GM19193 (cell line): ENCODE data around the gene JAKMIP1.

Source experiments
- POLR2A ChIP-seq: IDR thresholded peaks from 4 replicates; pipeline ENCODE4 v1.6.1; 2011; ENCODE audit not compliant: insufficient read depth, insufficient read length; ENCODE audit errors: extremely low read depth

Gene JAKMIP1

GRCh38 chr4:5998333-5998936 is 201.9 kb downstream of the JAKMIP1 start:
- no peak for TF ChIP-seq POLR2A

GRCh38 chr4:5996641-5997040 is 203.7 kb downstream of the JAKMIP1 start:
- TF ChIP-seq POLR2A: no peak

GRCh38 chr4:5995901-5996623 is 204.3 kb downstream of the JAKMIP1 start:
- TF ChIP-seq POLR2A: no peak

GRCh38 chr4:5993876-5994811 is 206.2 kb downstream of the JAKMIP1 start:
- no peak for TF ChIP-seq POLR2A

- TF ChIP-seq POLR2A: no peak
These were observed 207.5 kb downstream of the JAKMIP1 start for GRCh38 chr4:5992828-5993321.

GRCh38 chr4:5992171-5992827 is 208.1 kb downstream of the JAKMIP1 start:
- no peak for TF ChIP-seq POLR2A

GRCh38 chr4:5991405-5991804 is 208.9 kb downstream of the JAKMIP1 start:
- TF ChIP-seq POLR2A: no peak

GRCh38 chr4:5990446-5991160 is 209.7 kb downstream of the JAKMIP1 start:
- TF ChIP-seq POLR2A: no peak

GRCh38 chr4:5989236-5990225 is 210.8 kb downstream of the JAKMIP1 start:
- no peak for TF ChIP-seq POLR2A

- no peak for TF ChIP-seq POLR2A
These were observed 212.1 kb downstream of the JAKMIP1 start for GRCh38 chr4:5988086-5988845.

GRCh38 chr4:5984843-5985242 is 215.5 kb downstream of the JAKMIP1 start:
- TF ChIP-seq POLR2A: no peak
